Stimulated activated CD8-positive, alpha-beta memory T cell treated with anti-CD3 and anti-CD28 coated beads, Interleukin-15, amount 100 ng/mL, for 4 hours (primary cell): ENCODE measurements around the gene PPP5C.
"Not testable (repeated sequence)": the region's sequence is repeated elsewhere in the genome, so short reads cannot be mapped to it uniquely, and the experiment has no call there.

Experiments
- DNase-seq, 2 donors: peaks; one replicate each; pipeline ENCODE4 v3.0.0-alpha.2; 2020; ENCODE audit warnings: low read depth in 2 of 2

Gene PPP5C

GRCh38 chr19:46385636-46386035 is 38.7 kb downstream of the PPP5C start:
- no peak for DNase-seq

GRCh38 chr19:46386151-46386550 is 39.3 kb downstream of the PPP5C start:
- DNase-seq = no peak

GRCh38 chr19:46386996-46387712 is 40.3 kb downstream of the PPP5C start:
- no peak for DNase-seq

GRCh38 chr19:46387713-46388130 is 40.8 kb downstream of the PPP5C start:
- no peak for DNase-seq

GRCh38 chr19:46388311-46389095 is 41.6 kb downstream of the PPP5C start:
- no peak for DNase-seq

GRCh38 chr19:46390121-46390858 is 43.4 kb downstream of the PPP5C start:
- no peak for DNase-seq

- no peak for DNase-seq
Measured at GRCh38 chr19:46390866-46391265, 44.0 kb downstream of the PPP5C start.

- no peak for DNase-seq
Measured at GRCh38 chr19:46391296-46392251, 44.7 kb downstream of the PPP5C start.

- no peak for DNase-seq
Measured at GRCh38 chr19:46392252-46392801, 45.4 kb downstream of the PPP5C start.

GRCh38 chr19:46392837-46393236 is 46.0 kb downstream of the PPP5C start:
- no peak for DNase-seq

- DNase-seq = no peak
Measured at GRCh38 chr19:46393456-46394401, 46.8 kb downstream of the PPP5C start.

GRCh38 chr19:46394402-46394797 is 47.5 kb downstream of the PPP5C start:
- DNase-seq = no peak

- DNase-seq = not testable (repeated sequence)
Measured at GRCh38 chr19:46397801-46398479, 51.1 kb downstream of the PPP5C start.

GRCh38 chr19:46402725-46403124 is 55.8 kb downstream of the PPP5C start:
- no peak for DNase-seq

- no peak for DNase-seq
Measured at GRCh38 chr19:46404055-46404752, 57.3 kb downstream of the PPP5C start.

GRCh38 chr19:46404753-46405468 is 58.0 kb downstream of the PPP5C start:
- no peak for DNase-seq

GRCh38 chr19:46406976-46407375 is 60.1 kb downstream of the PPP5C start:
- no peak for DNase-seq
